WTC11 (cell line): ENCODE data around the gene DKC1. TPM values are rescaled to one million over a fixed set of nuclear protein-coding genes. Genes with fewer than 3 reads are reported as not detected.

Source experiments
- ATAC-seq: fragments of 200-7000 bp; cut with Tn5 transposase; 2 replicates; pipeline ENCODE4 v1.10.0; 2021; ENCODE audit warnings: mild to moderate bottlenecking, moderate library complexity
- CTCF ChIA-PET: fragments of 300-600 bp; sonication (Branson Sonifier 250); formaldehyde crosslinking; loops from one replicate; lab custom pipeline; 2021; ENCODE audit warnings: antibody characterized with exemption; lab: Charles Lee
- POLR2A ChIA-PET: fragments of 350-600 bp; sonication (Branson Sonifier 250); formaldehyde crosslinking; loops from one replicate; lab custom pipeline; 2021; ENCODE audit warnings: antibody characterized with exemption; lab: Charles Lee
- DNase-seq: peaks from one replicate; pipeline ENCODE4 v3.0.0; 2021; ENCODE audit warnings: low spot score
- H3K27ac Mint-ChIP-seq: 2 replicates; pipeline ENCODE4 v1.8.0; 2021; ENCODE audit warnings: mixed read lengths
- H3K27me3 Mint-ChIP-seq: 2 replicates; pipeline ENCODE4 v1.8.0; 2021; ENCODE audit warnings: low read depth, mild to moderate bottlenecking, moderate library complexity, mixed read lengths
- H3K36me3 Mint-ChIP-seq: 2 replicates; pipeline ENCODE4 v1.8.0; 2021; ENCODE audit warnings: mixed read lengths
- H3K4me1 Mint-ChIP-seq: 2 replicates; pipeline ENCODE4 v1.8.0; 2022; ENCODE audit warnings: mixed read lengths
- H3K4me3 Mint-ChIP-seq: 2 replicates; pipeline ENCODE4 v1.8.0; 2021; ENCODE audit warnings: mild to moderate bottlenecking, moderate library complexity, mixed read lengths
- H3K9me3 Mint-ChIP-seq: 2 replicates; pipeline ENCODE4 v1.8.0; 2021; ENCODE audit warnings: mixed read lengths
- AFF4 ChIP-seq: sonication (generic); formaldehyde crosslinking; IDR thresholded peaks from 2 replicates; pipeline ENCODE4 v1.8.1; 2023; ENCODE audit warnings: mild to moderate bottlenecking, missing genetic modification reagents, borderline replicate concordance
- ATF1 ChIP-seq: sonication (generic); formaldehyde crosslinking; IDR thresholded peaks from 2 replicates; pipeline ENCODE4 v1.8.1; 2023; ENCODE audit warnings: mild to moderate bottlenecking, moderate library complexity, missing genetic modification reagents
- ATF6 ChIP-seq: sonication (generic); formaldehyde crosslinking; IDR thresholded peaks from 2 replicates; pipeline ENCODE4 v1.8.1; 2023; ENCODE audit warnings: mild to moderate bottlenecking, missing genetic modification reagents
- ESRRA ChIP-seq: sonication (generic); formaldehyde crosslinking; IDR thresholded peaks from 2 replicates; pipeline ENCODE4 v1.8.1; 2022; ENCODE audit warnings: mild to moderate bottlenecking, missing genetic modification reagents, borderline replicate concordance
- ETV6 ChIP-seq: sonication (generic); formaldehyde crosslinking; IDR thresholded peaks from 2 replicates; pipeline ENCODE4 v1.8.1; 2022; ENCODE audit warnings: mild to moderate bottlenecking, missing genetic modification reagents
- GRHL2 ChIP-seq: fragments of 250-450 bp; sonication (Bioruptor Pico); IDR thresholded peaks from 2 replicates; pipeline ENCODE4 v1.8.0; 2022; ENCODE audit warnings: mild to moderate bottlenecking, moderate library complexity; ENCODE audit not compliant: insufficient replicate concordance, severe bottlenecking
- NFE2L1 ChIP-seq: sonication (generic); formaldehyde crosslinking; IDR thresholded peaks from 2 replicates; pipeline ENCODE4 v1.8.1; 2023; ENCODE audit warnings: missing genetic modification reagents
- NFYB ChIP-seq: sonication (generic); formaldehyde crosslinking; conservative IDR thresholded peaks from 2 replicates; pipeline ENCODE4 v1.8.0; 2022; ENCODE audit warnings: low read depth, missing genetic modification reagents
- SP1 ChIP-seq: sonication (generic); formaldehyde crosslinking; conservative IDR thresholded peaks from 2 replicates; pipeline ENCODE4 v1.8.1; 2022; ENCODE audit warnings: missing genetic modification reagents
- TEAD1 ChIP-seq: sonication (generic); formaldehyde crosslinking; IDR thresholded peaks from 2 replicates; pipeline ENCODE4 v1.8.0; 2022; ENCODE audit warnings: mild to moderate bottlenecking, missing genetic modification reagents
- ZBTB21 ChIP-seq: sonication (generic); formaldehyde crosslinking; IDR thresholded peaks from 2 replicates; pipeline ENCODE4 v1.8.1; 2023; ENCODE audit warnings: mild to moderate bottlenecking, missing genetic modification reagents, borderline replicate concordance
- ZNF281 ChIP-seq: sonication (generic); formaldehyde crosslinking; IDR thresholded peaks from 2 replicates; pipeline ENCODE4 v1.8.0; 2023; ENCODE audit warnings: mild to moderate bottlenecking, missing genetic modification reagents
- ZNF425 ChIP-seq: fragments of 250-450 bp; sonication (Bioruptor Pico); conservative IDR thresholded peaks from 2 replicates; pipeline ENCODE4 v1.9.0; 2021; ENCODE audit warnings: mild to moderate bottlenecking
- total RNA-seq: library from RNA; stranded (reverse); gene quantifications from 3 replicates; pipeline ENCODE4 v1.2.3, GENCODE V29; 2021

The DKC1 gene
- total RNA-seq, 1 experiment from 2014 or later, result 123 TPM

GRCh38 chrX:154804261-154804956 lies 41.7 kb downstream of the DKC1 start:
- H3K9me3 Mint-ChIP-seq, result peaks cover 27% of the 10 kb centered on the region
- ATAC-seq (no peak), DNase-seq (no peak)
- ChIA-PET CTCF (interaction anchor here (1.1 kb wide), 1 partner anchor 42 kb away, joined by 3 read pairs; the partner anchor contains the start of gene DKC1), POLR2A (interaction anchor here (1.0 kb wide), 1 partner anchor 56 kb away, joined by 3 read pairs; no protein-coding TSS in a partner anchor)
- H3K27ac Mint-ChIP-seq, result no peak overlapping the region
- peak overlapping the region; percentile 70 for H3K4me3 Mint-ChIP-seq
- TF ChIP-seq ETV6, result no peak
- H3K27me3 Mint-ChIP-seq, result peaks cover 72% of the 10 kb centered on the region
- H3K36me3 Mint-ChIP-seq, result peaks cover 9% of the 10 kb centered on the region
- H3K4me1 Mint-ChIP-seq, result peaks cover 29% of the 10 kb centered on the region

GRCh38 chrX:154804957-154805695 lies 42.5 kb downstream of the DKC1 start, which contains the start of gene MPP1:
TSS of gene MPP1 (minus strand) at chrX:154805485. CDS start at chrX:154805373, 112 bp downstream.
- Mint-ChIP-seq H3K9me3 (peaks cover 27% of the 10 kb centered on the region), H3K4me1 (peaks cover 22% of the 10 kb centered on the region), H3K27ac (no peak within 1 kb of the TSS), H3K36me3 (peaks cover 9% of the 10 kb centered on the region), H3K4me3 (peak within 1 kb of the TSS; percentile 73), H3K27me3 (peaks cover 70% of the 10 kb centered on the region)
- DNase-seq (peak; percentile 66), ATAC-seq (peak; percentile 96)
- peak; percentile 65 for TF ChIP-seq SP1
- no peak for TF ChIP-seq ZBTB21
- peak; percentile 33; the same call in 1 of the 2 replicates for TF ChIP-seq NFYB (CRISPR knock-in tag)
- no peak for TF ChIP-seq GRHL2 (CRISPR knock-in tag)
- 0 out of 2 replicates have a peak, but pooled peaks have one; percentile 32 for TF ChIP-seq NFE2L1 (CRISPR knock-in tag)
- POLR2A ChIA-PET, result interaction anchor here (1.0 kb wide), 1 partner anchor 57 kb away, joined by 3 read pairs; no protein-coding TSS in a partner anchor
- CTCF ChIA-PET, result interaction anchor here (1.0 to 1.1 kb wide), 2 partner anchors 16 to 43 kb away, joined by 3 to 5 read pairs; partner anchors contain the start of gene DKC1

- H3K36me3 Mint-ChIP-seq, result peaks cover 9% of the 10 kb centered on the region
- CTCF ChIA-PET, result interaction anchor here (1.0 to 1.1 kb wide), 2 partner anchors 15 to 43 kb away, joined by 3 to 5 read pairs; partner anchors contain the start of gene DKC1
- ATAC-seq (peak; percentile 24), DNase-seq (no peak)
- no peak overlapping the region for H3K27ac Mint-ChIP-seq
- H3K4me3 Mint-ChIP-seq, result peak overlapping the region; percentile 73
- peaks cover 18% of the 10 kb centered on the region for H3K4me1 Mint-ChIP-seq
- peaks cover 27% of the 10 kb centered on the region for H3K9me3 Mint-ChIP-seq
- peaks cover 64% of the 10 kb centered on the region for H3K27me3 Mint-ChIP-seq
- POLR2A ChIA-PET, result interaction anchor here (1.0 kb wide), 1 partner anchor 57 kb away, joined by 3 read pairs; no protein-coding TSS in a partner anchor
- TF ChIP-seq AFF4 (CRISPR knock-in tag) (no peak), ZBTB21 (no peak), ZNF281 (CRISPR knock-in tag) (no peak), ATF1 (no peak), ATF6 (CRISPR knock-in tag) (no peak), ESRRA (CRISPR knock-in tag) (no peak), ZNF425 (CRISPR knock-in tag) (no peak), TEAD1 (CRISPR knock-in tag) (no peak)
Observed at GRCh38 chrX:154805696-154806091, 43.0 kb downstream of the DKC1 start.
